ENCODE measurements around the gene PVALEF. TPM values are rescaled to one million over a fixed set of nuclear protein-coding genes. Genes with fewer than 3 reads are reported as not detected.

Gene PVALEF
- total and polyA plus RNA-seq, 2 of the 13 experiments (the other 11 are each of a cell fraction or from before 2014, with no cell fraction given): 0.18 TPM

GRCh38 chr17:81222906-81223761, 57.8 kb downstream of the PVALEF start, which contains the start of gene CEP131 (continued):
- peak; percentile 80 for TF ChIP-seq HDAC1 (CRISPR knock-in tag; IDR thresholded peaks at IDR 0.05)
- no peak for TF ChIP-seq SMARCC2 (IDR thresholded peaks at IDR 0.05)
- TF ChIP-seq ZNF737 (CRISPR knock-in tag; IDR thresholded peaks at IDR 0.05; ENCODE audit: borderline replicate concordance): no peak
- no peak for TF ChIP-seq ZKSCAN8 (CRISPR knock-in tag; IDR thresholded peaks at IDR 0.05; ENCODE audit: borderline replicate concordance)
- TF ChIP-seq PATZ1 (CRISPR knock-in tag; IDR thresholded peaks at IDR 0.05): peak; percentile 82
- TF ChIP-seq GMEB2 (CRISPR knock-in tag; IDR thresholded peaks at IDR 0.05; ENCODE audit: low read depth): no peak
- TF ChIP-seq KDM5B (CRISPR knock-in tag; IDR thresholded peaks at IDR 0.05; ENCODE audit: borderline replicate concordance): peak; percentile 97
- TF ChIP-seq FOXA1 (IDR thresholded peaks at IDR 0.05): no peak
- TF ChIP-seq FOXA1 (CRISPR knock-in tag; IDR thresholded peaks at IDR 0.05): peak; percentile 20; the same call in 1 of the 2 replicates
- no peak for TF ChIP-seq ATF1 (CRISPR knock-in tag; IDR thresholded peaks at IDR 0.05)
- peak; percentile 76; the same call in 1 of the 2 replicates for TF ChIP-seq ZNF670 (CRISPR knock-in tag; IDR thresholded peaks at IDR 0.05; ENCODE audit: borderline replicate concordance)
- TF ChIP-seq ZNF441 (CRISPR knock-in tag; IDR thresholded peaks at IDR 0.05; ENCODE audit: borderline replicate concordance): no peak; the same call in 1 of the 2 replicates
- peak; percentile 21; the same call in 1 of the 2 replicates for TF ChIP-seq ZMYM4 (CRISPR knock-in tag; IDR thresholded peaks at IDR 0.05)
- 0 out of 2 replicates have a peak, but pooled peaks have one; percentile 9 for TF ChIP-seq ZBTB2 (CRISPR knock-in tag; IDR thresholded peaks at IDR 0.05; ENCODE audit: low read depth)
- TF ChIP-seq ZBTB8A (CRISPR knock-in tag; IDR thresholded peaks at IDR 0.05; ENCODE audit: borderline replicate concordance, low read depth): peak; percentile 31; the same call in 1 of the 2 replicates
- TF ChIP-seq ARNT (IDR thresholded peaks at IDR 0.05): no peak
- TF ChIP-seq ZNF543 (CRISPR knock-in tag; IDR thresholded peaks at IDR 0.05): no peak
- 0 out of 2 replicates have a peak, but pooled peaks have one; percentile 36 for TF ChIP-seq GATA4 (IDR thresholded peaks at IDR 0.05; ENCODE audit: borderline replicate concordance, low read depth)
- TF ChIP-seq ZMYM3 (CRISPR knock-in tag; IDR thresholded peaks at IDR 0.05): peak; percentile 22; the same call in 1 of the 2 replicates
- no peak for TF ChIP-seq PLRG1 (conservative IDR thresholded peaks at IDR 0.05)
- no peak; the same call in 1 of the 2 replicates for TF ChIP-seq THRA (CRISPR knock-in tag; IDR thresholded peaks at IDR 0.05; ENCODE audit: borderline replicate concordance)
- no peak for TF ChIP-seq EZH2 (conservative IDR thresholded peaks at IDR 0.05; ENCODE audit: low read depth, low read length)
- 0 out of 2 replicates have a peak, but pooled peaks have one; percentile 14 for TF ChIP-seq ZNF331 (CRISPR knock-in tag; IDR thresholded peaks at IDR 0.05)
- TF ChIP-seq MAFK (conservative IDR thresholded peaks at IDR 0.05 in 1 of 2, IDR thresholded peaks at IDR 0.05 in 1 of 2; ENCODE audit: low read length in 2 of 2): no peak
